Endothelial cell of umbilical vein (primary cell): ENCODE results near the gene GBP7. TPM values are rescaled to one million over a fixed set of nuclear protein-coding genes. Genes with fewer than 3 reads are reported as not detected.

Experiments used
- BruUV-seq: library from RNA; stranded (reverse); fragments of 400-500 nt; replicated peaks from 2 replicates; lab custom pipeline; 2021; lab: Mats Ljungman, UMichigan
- CTCF ChIA-PET: fragments of 300-600, 350-600 bp; sonication (Branson Sonifier 250); formaldehyde crosslinking; loops from one replicate; lab custom pipeline; 2021; ENCODE audit warnings: antibody characterized with exemption, inconsistent platforms; lab: Charles Lee
- POLR2A ChIA-PET: fragments of 300-600, 350-600 bp; sonication (Branson Sonifier 250); formaldehyde crosslinking; loops from one replicate; lab custom pipeline; 2021; ENCODE audit warnings: antibody characterized with exemption, inconsistent platforms; lab: Charles Lee
- DNase-seq: peaks from one replicate; pipeline ENCODE4 v3.0.0-alpha.2; 2011; ENCODE audit warnings: low read depth, low spot score
- FAIRE-seq: peaks from 2 replicates; lab custom pipeline; 2011; peaks lifted over from hg19 to GRCh38; lab: Jason Lieb, UNC
- H2AFZ ChIP-seq: 2 replicates; pipeline ENCODE4 v1.6.0; 2012; ENCODE audit warnings: low read depth, low read length, control low read depth, inconsistent platforms
- H3K27ac ChIP-seq: 2 replicates; pipeline ENCODE4 v1.5.1; 2011; ENCODE audit warnings: low read depth, mild to moderate bottlenecking, control low read depth, low read length, moderate library complexity; ENCODE audit not compliant: insufficient read depth
- H3K27me3 ChIP-seq, 2 experiments: 2 replicates each; pipeline versions ENCODE4 v1.6.0 to v1.6.1; 2011; ENCODE audit warnings: low read length in 2 of 2, mixed read lengths in 1 of 2; ENCODE audit not compliant: control insufficient read depth in 2 of 2, insufficient read depth in 2 of 2
- H3K36me3 ChIP-seq, 2 experiments: 2 replicates in 1 of 2; 3 replicates in 1 of 2; pipeline ENCODE4 v1.5.1; 2011; ENCODE audit warnings: low read length in 2 of 2, mild to moderate bottlenecking in 1 of 2, moderate library complexity in 1 of 2; ENCODE audit not compliant: control insufficient read depth in 2 of 2, insufficient read depth in 2 of 2; ENCODE audit errors: extremely low read depth in 1 of 2
- H3K4me1 ChIP-seq: 3 replicates; pipeline ENCODE4 v1.5.1; 2011; ENCODE audit warnings: mild to moderate bottlenecking, low read length; ENCODE audit not compliant: control insufficient read depth, insufficient read depth; ENCODE audit errors: extremely low read depth
- H3K4me2 ChIP-seq: 2 replicates; pipeline ENCODE4 v1.6.1; 2011; ENCODE audit warnings: low read length, control low read depth, mixed read lengths; ENCODE audit not compliant: insufficient read depth
- H3K4me3 ChIP-seq, 3 experiments: fragments of 200-600 bp in 1 of 3; sonication (generic), shearing (Covaris generic) in 1 of 3; replicated peaks in 1 of 3; 2 replicates each; pipeline ENCODE4 v1.5.1; 2011 to 2016; ENCODE audit warnings: control low read depth in 3 of 3, low read length in 3 of 3, mild to moderate bottlenecking in 2 of 3, inconsistent platforms in 1 of 3, low read depth in 1 of 3, moderate library complexity in 1 of 3; ENCODE audit not compliant: insufficient read depth in 1 of 3
- H3K79me2 ChIP-seq: 2 replicates; pipeline ENCODE4 v1.6.0; 2012; ENCODE audit warnings: low read length, inconsistent platforms; ENCODE audit not compliant: control insufficient read depth, insufficient read depth
- H3K9ac ChIP-seq: replicated peaks from 2 replicates; pipeline ENCODE3; 2011; ENCODE audit warnings: low read length, control low read depth; ENCODE audit not compliant: insufficient read depth; ENCODE audit errors: extremely low read depth
- H3K9me1 ChIP-seq: replicated peaks from 3 replicates; pipeline ENCODE4 v1.6.0; 2011; ENCODE audit warnings: mild to moderate bottlenecking, low read length; ENCODE audit not compliant: control insufficient read depth, insufficient read depth; ENCODE audit errors: extremely low read depth
- H3K9me3 ChIP-seq: replicated peaks from 2 replicates; pipeline ENCODE4 v1.5.1; 2012; ENCODE audit warnings: low read length, inconsistent platforms; ENCODE audit not compliant: control insufficient read depth, insufficient read depth
- H4K20me1 ChIP-seq: replicated peaks from 2 replicates; pipeline ENCODE3; 2011; ENCODE audit warnings: mild to moderate bottlenecking, low read length; ENCODE audit not compliant: control insufficient read depth, insufficient read depth; ENCODE audit errors: extremely low read depth
- EZH2 ChIP-seq: IDR thresholded peaks from 2 replicates; pipeline ENCODE4 v1.6.1; 2012; ENCODE audit warnings: borderline replicate concordance, low read depth, mild to moderate bottlenecking, moderate library complexity, low read length, inconsistent platforms; ENCODE audit not compliant: severe bottlenecking
- FOS ChIP-seq: IDR thresholded peaks from 2 replicates; pipeline ENCODE4 v1.6.1; 2011; ENCODE audit warnings: mild to moderate bottlenecking, low read length, moderate library complexity, borderline replicate concordance; ENCODE audit not compliant: insufficient read depth
- GATA2 ChIP-seq: IDR thresholded peaks from 2 replicates; pipeline ENCODE4 v1.7.0; 2011; ENCODE audit warnings: low read depth, mild to moderate bottlenecking, moderate library complexity, mixed read lengths, low read length; ENCODE audit not compliant: insufficient read length, insufficient read depth
- JUN ChIP-seq: IDR thresholded peaks from 2 replicates; pipeline ENCODE4 v1.6.1; 2011; ENCODE audit warnings: borderline replicate concordance, low read depth; ENCODE audit not compliant: insufficient read length, insufficient read depth
- MAX ChIP-seq: IDR thresholded peaks from 2 replicates; pipeline ENCODE4 v1.6.1; 2011; ENCODE audit not compliant: insufficient read depth, insufficient read length
- MYC ChIP-seq: IDR thresholded peaks from one replicate; pipeline ENCODE4 v1.6.1; 2011; ENCODE audit warnings: mild to moderate bottlenecking, low read depth, low read length
- POLR2A ChIP-seq: IDR thresholded peaks from 2 replicates; pipeline ENCODE4 v1.6.1; 2012; ENCODE audit warnings: low read depth, mild to moderate bottlenecking, control low read depth, low read length
- POLR2AphosphoS5 ChIP-seq: IDR thresholded peaks from 2 replicates; pipeline ENCODE4 v1.6.1; 2012; ENCODE audit warnings: low read depth, mild to moderate bottlenecking, control low read depth, low read length, moderate library complexity; ENCODE audit not compliant: insufficient read depth
- dilution Hi-C: fragments of 300-500 bp; cut with MboI; formaldehyde crosslinking; loops from one replicate; pipeline ENCODE4 v1.15.0; 2019; ENCODE audit warnings: low sequenced_read_pairs; ENCODE audit not compliant: extremely low pct_ligation_motif_present
- intact Hi-C: fragments of 100-400 bp; cut with micrococcal nuclease; formaldehyde crosslinking; loops from one replicate; pipeline ENCODE4 v1.10.0; 2022
- polyA plus RNA-seq, 4 experiments: library from polyadenylated mRNA; depleted of rRNA in 3 of 4; stranded (reverse) in 3 of 4; unstranded in 1 of 4; fragments of >200 nt; gene quantifications; 2 replicates each; pipeline versions ENCODE4 v1.2.1 to v1.2.3, GENCODE V29; 2011 to 2012; ENCODE audit warnings: missing spikeins in 1 of 4
- total RNA-seq: library from RNA; stranded (reverse); gene quantifications from 2 replicates; pipeline ENCODE4 v1.2.3, GENCODE V29; 2021
- TF ChIP-seq, protein P1 (sequence below), 2 donors: IDR thresholded peaks; 1 replicate in 1 of 2; 2 replicates in 1 of 2; pipeline ENCODE4 v1.5.1; 2011; ENCODE audit warnings: low read length in 2 of 2, mild to moderate bottlenecking in 2 of 2, moderate library complexity in 2 of 2, control low read depth in 1 of 2, inconsistent platforms in 1 of 2, low read depth in 1 of 2; ENCODE audit not compliant: insufficient read depth in 1 of 2; ENCODE audit errors: extremely low read depth in 1 of 2

Gene GBP7
- total and polyA plus RNA-seq, 2 donors (not counting 3 experiments of a cell fraction or from before 2014, with no cell fraction given) = not detected

- Histone ChIP-seq H3K4me1 (no peaks in the 10 kb centered on the region), H3K9me1 (no peaks in the 10 kb centered on the region), H3K27ac (no peak overlapping the region), H3K36me3 (no peaks in the 10 kb centered on the region), H3K4me2 (no peak overlapping the region), H2AFZ (no peak overlapping the region), H3K9me3 (no peaks in the 10 kb centered on the region), H3K4me3 (no peak overlapping the region), H3K79me2 (no peaks in the 10 kb centered on the region), H3K27me3 (no peaks in the 10 kb centered on the region), H3K9ac (no peak overlapping the region), H4K20me1 (no peaks in the 10 kb centered on the region)
- POLR2A ChIA-PET = no interaction called here
- DNase-seq (no peak), FAIRE-seq (no peak)
- TF ChIP-seq, protein P1, sequence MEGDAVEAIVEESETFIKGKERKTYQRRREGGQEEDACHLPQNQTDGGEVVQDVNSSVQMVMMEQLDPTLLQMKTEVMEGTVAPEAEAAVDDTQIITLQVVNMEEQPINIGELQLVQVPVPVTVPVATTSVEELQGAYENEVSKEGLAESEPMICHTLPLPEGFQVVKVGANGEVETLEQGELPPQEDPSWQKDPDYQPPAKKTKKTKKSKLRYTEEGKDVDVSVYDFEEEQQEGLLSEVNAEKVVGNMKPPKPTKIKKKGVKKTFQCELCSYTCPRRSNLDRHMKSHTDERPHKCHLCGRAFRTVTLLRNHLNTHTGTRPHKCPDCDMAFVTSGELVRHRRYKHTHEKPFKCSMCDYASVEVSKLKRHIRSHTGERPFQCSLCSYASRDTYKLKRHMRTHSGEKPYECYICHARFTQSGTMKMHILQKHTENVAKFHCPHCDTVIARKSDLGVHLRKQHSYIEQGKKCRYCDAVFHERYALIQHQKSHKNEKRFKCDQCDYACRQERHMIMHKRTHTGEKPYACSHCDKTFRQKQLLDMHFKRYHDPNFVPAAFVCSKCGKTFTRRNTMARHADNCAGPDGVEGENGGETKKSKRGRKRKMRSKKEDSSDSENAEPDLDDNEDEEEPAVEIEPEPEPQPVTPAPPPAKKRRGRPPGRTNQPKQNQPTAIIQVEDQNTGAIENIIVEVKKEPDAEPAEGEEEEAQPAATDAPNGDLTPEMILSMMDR (IDR thresholded peaks at IDR 0.05; ENCODE audit: extremely low read depth in 1 of 2, insufficient read depth in 1 of 2, low read depth in 1 of 2, low read length in 2 of 2) = no peak
- TF ChIP-seq MAX = no peak
- dilution Hi-C loops = no loop called here
- no TSS peak for BruUV-seq
- CTCF ChIA-PET = interaction anchor here (0.6 kb wide), 1 partner anchor 27 kb away, joined by 3 read pairs; no protein-coding TSS in a partner anchor
- intact Hi-C loops = no loop called here
These were observed 30.6 kb upstream of the GBP7 start for GRCh38 chr1:89206373-89206772.

GRCh38 chr1:89203166-89203565 lies 27.4 kb upstream of the GBP7 start:
- DNase-seq = no peak
- H4K20me1 ChIP-seq = no peaks in the 10 kb centered on the region
- TF ChIP-seq, protein P1 (IDR thresholded peaks at IDR 0.05; ENCODE audit: extremely low read depth in 1 of 2, insufficient read depth in 1 of 2, low read depth in 1 of 2, low read length in 2 of 2) = no peak
- no peak for TF ChIP-seq GATA2
- TF ChIP-seq POLR2AphosphoS5 = no peak
- no peak for TF ChIP-seq JUN
- no peak for TF ChIP-seq POLR2A
- TF ChIP-seq MAX = no peak
- TF ChIP-seq FOS = no peak
- TF ChIP-seq EZH2 = no peak
- no peak for TF ChIP-seq MYC

More at GRCh38 chr1:89203166-89203565, 27.4 kb upstream of the GBP7 start:
- Histone ChIP-seq H3K9me1 (no peaks in the 10 kb centered on the region), H3K4me2 (no peak overlapping the region), H3K36me3 (no peaks in the 10 kb centered on the region), H3K9ac (no peak overlapping the region), H3K27ac (no peak overlapping the region), H3K9me3 (no peaks in the 10 kb centered on the region), H3K4me3 (no peak overlapping the region), H3K27me3 (no peaks in the 10 kb centered on the region), H2AFZ (no peak overlapping the region), H3K79me2 (no peaks in the 10 kb centered on the region), H3K4me1 (peaks cover 9% of the 10 kb centered on the region)
- ChIA-PET POLR2A (no interaction called here), CTCF (no interaction called here)
- FAIRE-seq = no peak
- intact Hi-C loops = no loop called here
- no TSS peak for BruUV-seq
- dilution Hi-C loops = no loop called here
